ENCODE results near the gene DPYSL4. TPM values are rescaled to one million over a fixed set of nuclear protein-coding genes. Genes with fewer than 3 reads are reported as not detected.

Gene DPYSL4
- total and polyA plus RNA-seq, 2 of the 13 experiments (the other 11 are each of a cell fraction or from before 2014, with no cell fraction given), result 0.84 to 1.2 TPM

DNA sequence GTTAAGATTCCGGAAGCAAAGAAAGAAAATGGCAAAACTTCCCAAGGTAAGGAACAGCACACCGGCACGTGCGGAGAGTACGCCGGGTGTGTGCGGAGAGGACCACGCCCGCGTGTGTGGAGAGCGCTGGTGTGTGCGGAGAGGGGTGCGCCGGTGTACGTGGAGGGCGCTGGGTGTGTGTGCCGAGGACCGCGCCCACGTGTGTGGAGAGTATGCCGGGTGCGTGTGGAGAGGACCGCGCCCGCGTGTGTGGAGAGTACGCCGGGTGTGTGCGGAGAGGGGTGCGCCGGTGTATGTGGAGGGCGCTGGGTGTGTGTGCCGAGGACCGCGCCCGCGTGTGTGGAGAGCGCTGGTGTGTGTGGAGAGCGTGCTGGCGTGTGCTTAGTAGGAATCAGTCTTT lies 48.6 kb upstream of the DPYSL4 start:
- DNase-seq (ENCODE audit: low spot score) (no peak), ATAC-seq (no peak), FAIRE-seq (no peak)
- Histone ChIP-seq H3K4me2 (ENCODE audit: low read depth, low read length) (no peak overlapping the region), H3K27me3 (ENCODE audit: control insufficient read depth in 1 of 2, insufficient read depth in 2 of 2, low read length in 2 of 2) (peaks cover 11 to 47% of the 10 kb centered on the region in 2 experiments), H2AFZ (ENCODE audit: low read length) (no peak overlapping the region), H3K9ac (ENCODE audit: insufficient read depth, low read depth, low read length) (no peak overlapping the region), H3K36me3 (replicated peaks in 1 of 2; ENCODE audit: control insufficient read depth in 1 of 2, insufficient read depth in 2 of 2, low read length in 2 of 2) (no peaks in the 10 kb centered on the region), H3K27ac (ENCODE audit: extremely low read length, insufficient read depth, low read length) (no peak overlapping the region), H3K4me3 (replicated peaks in 1 of 3; ENCODE audit: insufficient read depth in 1 of 3, low read depth in 2 of 3, low read length in 3 of 3) (no peak overlapping the region), H3K4me1 (ENCODE audit: insufficient read depth, low read length) (no peaks in the 10 kb centered on the region), H4K20me1 (ENCODE audit: insufficient read depth, low read length) (no peaks in the 10 kb centered on the region), H3K79me2 (ENCODE audit: insufficient read depth, low read length) (no peaks in the 10 kb centered on the region), H3K9me3 (ENCODE audit: low read length) (no peaks in the 10 kb centered on the region)
- in situ Hi-C loops (cut with HindIII; ENCODE audit: extremely low pct_ligation_motif_present, low pct_unique_long_range_greater_than_20kb) (no loop called here), intact Hi-C loops (cut with micrococcal nuclease; ENCODE audit: unreplicated experiment) (no loop called here)
- ChIA-PET CTCF (ENCODE audit: low intra/inter-chr PET ratio, low total read pairs) (no interaction called here), POLR2A (no interaction called here)
- no TSS peak for BruUV-seq (replicated peaks)
- WGBS (ENCODE audit: low lambda C conversion rate), result 81% methylated on average over 40 of the region's 40 CpGs
- TF ChIP-seq RBFOX2 (IDR thresholded peaks at IDR 0.05; ENCODE audit: low read depth, low read length), result no peak
- no peak for TF ChIP-seq JDP2 (CRISPR knock-in tag; IDR thresholded peaks at IDR 0.05; ENCODE audit: borderline replicate concordance)
- TF ChIP-seq XBP1 (CRISPR knock-in tag; IDR thresholded peaks at IDR 0.05), result no peak
- TF ChIP-seq, protein P1, sequence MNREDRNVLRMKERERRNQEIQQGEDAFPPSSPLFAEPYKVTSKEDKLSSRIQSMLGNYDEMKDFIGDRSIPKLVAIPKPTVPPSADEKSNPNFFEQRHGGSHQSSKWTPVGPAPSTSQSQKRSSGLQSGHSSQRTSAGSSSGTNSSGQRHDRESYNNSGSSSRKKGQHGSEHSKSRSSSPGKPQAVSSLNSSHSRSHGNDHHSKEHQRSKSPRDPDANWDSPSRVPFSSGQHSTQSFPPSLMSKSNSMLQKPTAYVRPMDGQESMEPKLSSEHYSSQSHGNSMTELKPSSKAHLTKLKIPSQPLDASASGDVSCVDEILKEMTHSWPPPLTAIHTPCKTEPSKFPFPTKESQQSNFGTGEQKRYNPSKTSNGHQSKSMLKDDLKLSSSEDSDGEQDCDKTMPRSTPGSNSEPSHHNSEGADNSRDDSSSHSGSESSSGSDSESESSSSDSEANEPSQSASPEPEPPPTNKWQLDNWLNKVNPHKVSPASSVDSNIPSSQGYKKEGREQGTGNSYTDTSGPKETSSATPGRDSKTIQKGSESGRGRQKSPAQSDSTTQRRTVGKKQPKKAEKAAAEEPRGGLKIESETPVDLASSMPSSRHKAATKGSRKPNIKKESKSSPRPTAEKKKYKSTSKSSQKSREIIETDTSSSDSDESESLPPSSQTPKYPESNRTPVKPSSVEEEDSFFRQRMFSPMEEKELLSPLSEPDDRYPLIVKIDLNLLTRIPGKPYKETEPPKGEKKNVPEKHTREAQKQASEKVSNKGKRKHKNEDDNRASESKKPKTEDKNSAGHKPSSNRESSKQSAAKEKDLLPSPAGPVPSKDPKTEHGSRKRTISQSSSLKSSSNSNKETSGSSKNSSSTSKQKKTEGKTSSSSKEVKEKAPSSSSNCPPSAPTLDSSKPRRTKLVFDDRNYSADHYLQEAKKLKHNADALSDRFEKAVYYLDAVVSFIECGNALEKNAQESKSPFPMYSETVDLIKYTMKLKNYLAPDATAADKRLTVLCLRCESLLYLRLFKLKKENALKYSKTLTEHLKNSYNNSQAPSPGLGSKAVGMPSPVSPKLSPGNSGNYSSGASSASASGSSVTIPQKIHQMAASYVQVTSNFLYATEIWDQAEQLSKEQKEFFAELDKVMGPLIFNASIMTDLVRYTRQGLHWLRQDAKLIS (CRISPR knock-in tag; IDR thresholded peaks at IDR 0.05), result no peak
- TF ChIP-seq, protein P2, sequence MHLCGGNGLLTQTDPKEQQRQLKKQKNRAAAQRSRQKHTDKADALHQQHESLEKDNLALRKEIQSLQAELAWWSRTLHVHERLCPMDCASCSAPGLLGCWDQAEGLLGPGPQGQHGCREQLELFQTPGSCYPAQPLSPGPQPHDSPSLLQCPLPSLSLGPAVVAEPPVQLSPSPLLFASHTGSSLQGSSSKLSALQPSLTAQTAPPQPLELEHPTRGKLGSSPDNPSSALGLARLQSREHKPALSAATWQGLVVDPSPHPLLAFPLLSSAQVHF (CRISPR knock-in tag; IDR thresholded peaks at IDR 0.05), result no peak
- no peak for TF ChIP-seq ZNF24 (IDR thresholded peaks at IDR 0.05)
